Neural progenitor cell (in vitro differentiated cells): ENCODE data around the gene HIVEP1. TPM values are rescaled to one million over a fixed set of nuclear protein-coding genes. Genes with fewer than 3 reads are reported as not detected.

Source experiments
- DNase-seq: peaks from one replicate; pipeline ENCODE4 v3.0.0-alpha.2; 2016; ENCODE audit warnings: low spot score
- H2AFZ ChIP-seq: fragments of 200-600 bp; sonication (generic); replicated peaks from 2 replicates; pipeline ENCODE4 v1.6.1; 2016; ENCODE audit warnings: antibody characterized with exemption
- H3F3A ChIP-seq: fragments of 200-600 bp; sonication (generic); 2 replicates; pipeline ENCODE4 v1.6.1; 2016; ENCODE audit warnings: antibody characterized with exemption, low read depth
- H3K27ac ChIP-seq: fragments of 200-600 bp; sonication (generic); 2 replicates; pipeline ENCODE4 v1.5.1; 2016; ENCODE audit warnings: mild to moderate bottlenecking
- H3K27me3 ChIP-seq: fragments of 200-600 bp; sonication (generic); 2 replicates; pipeline ENCODE4 v1.6.1; 2016; ENCODE audit warnings: mild to moderate bottlenecking, moderate library complexity
- H3K36me3 ChIP-seq: fragments of 200-600 bp; sonication (generic); 2 replicates; pipeline ENCODE4 v1.5.1; 2016
- H3K4me1 ChIP-seq: fragments of 200-600 bp; sonication (generic); 2 replicates; pipeline ENCODE4 v1.6.1; 2016; ENCODE audit warnings: mixed run types
- H3K4me2 ChIP-seq: fragments of 200-600 bp; sonication (generic); 2 replicates; pipeline ENCODE4 v1.6.1; 2016
- H3K4me3 ChIP-seq: fragments of 200-600 bp; sonication (generic); 2 replicates; pipeline ENCODE4 v1.5.1; 2016
- H3K79me2 ChIP-seq: fragments of 200-600 bp; sonication (generic); 2 replicates; pipeline ENCODE4 v1.6.1; 2016; ENCODE audit warnings: low read depth
- H3K9ac ChIP-seq: fragments of 200-600 bp; sonication (generic); 2 replicates; pipeline ENCODE4 v1.6.1; 2016
- H3K9me3 ChIP-seq: fragments of 200-600 bp; sonication (generic); 2 replicates; pipeline ENCODE4 v1.5.1; 2016; ENCODE audit warnings: low read depth
- H4K20me1 ChIP-seq: fragments of 200-600 bp; sonication (generic); 2 replicates; pipeline ENCODE4 v1.6.1; 2016; ENCODE audit warnings: low read depth
- H3K27ac Mint-ChIP-seq: 3 replicates; pipeline ENCODE4 v1.8.0; 2021; ENCODE audit warnings: mixed read lengths
- H3K27me3 Mint-ChIP-seq: 2 replicates; pipeline ENCODE4 v1.8.0; 2022; ENCODE audit warnings: low read depth, mild to moderate bottlenecking, inconsistent platforms, moderate library complexity, mixed read lengths; ENCODE audit not compliant: insufficient read depth
- H3K36me3 Mint-ChIP-seq: 3 replicates; pipeline ENCODE4 v1.8.0; 2021; ENCODE audit warnings: mixed read lengths
- H3K4me1 Mint-ChIP-seq: 3 replicates; pipeline ENCODE4 v1.8.0; 2021; ENCODE audit warnings: mixed read lengths
- H3K4me3 Mint-ChIP-seq: 3 replicates; pipeline ENCODE4 v1.8.0; 2021; ENCODE audit warnings: mild to moderate bottlenecking, moderate library complexity, mixed read lengths
- H3K9me3 Mint-ChIP-seq: 3 replicates; pipeline ENCODE4 v1.8.0; 2020; ENCODE audit warnings: mixed read lengths
- EZH2 ChIP-seq: fragments of 200-600 bp; sonication (generic); IDR thresholded peaks from 2 replicates; pipeline ENCODE4 v1.6.1; 2017; ENCODE audit warnings: antibody characterized with exemption, mild to moderate bottlenecking, moderate library complexity
- EZH2phosphoT487 ChIP-seq: fragments of 200-600 bp; sonication (generic); IDR thresholded peaks from 2 replicates; pipeline ENCODE4 v1.6.1; 2017; ENCODE audit warnings: antibody characterized with exemption
- total RNA-seq: library from RNA; depleted of rRNA; stranded (reverse); fragments of >200 nt; gene quantifications from 2 replicates; pipeline ENCODE4 v1.2.3, GENCODE V29; 2015; ENCODE audit warnings: low replicate concordance
- TF ChIP-seq, protein P1 (sequence below): fragments of 200-600 bp; sonication (generic); IDR thresholded peaks from 2 replicates; pipeline ENCODE4 v1.5.1; 2017; ENCODE audit warnings: antibody characterized with exemption, mild to moderate bottlenecking

The HIVEP1 gene
- total RNA-seq, 1 donor from 2014 or later = 23.3 TPM

DNA sequence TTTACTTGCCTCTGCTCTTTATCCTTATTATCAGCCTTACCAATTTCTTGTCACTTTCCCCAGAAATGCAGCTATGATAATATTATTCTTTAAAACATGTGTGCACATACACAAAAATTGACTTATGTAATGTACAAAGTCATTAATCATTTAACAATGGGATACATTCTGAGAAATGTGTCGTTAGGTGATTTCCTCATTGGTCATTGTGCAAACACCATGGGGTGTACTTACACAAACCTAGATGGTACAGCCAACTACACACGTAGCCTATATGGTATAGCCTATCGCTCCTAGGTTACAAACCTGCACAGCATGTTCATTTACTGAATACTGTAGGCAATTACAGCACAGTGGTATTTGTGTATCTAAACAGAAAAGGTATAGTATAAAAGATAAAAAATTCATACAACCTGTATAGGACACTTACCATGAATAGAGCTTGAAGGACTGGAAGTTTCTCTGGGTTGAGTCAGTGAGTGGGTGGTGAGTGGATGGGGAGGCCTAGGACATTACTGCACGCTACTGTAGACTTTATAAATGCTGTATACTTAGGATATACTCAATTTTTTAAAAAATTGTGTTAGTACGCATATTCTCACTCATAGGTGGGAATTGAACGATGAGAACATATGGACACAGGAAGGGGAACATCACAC, 56.9 kb downstream of the HIVEP1 start:
- H3K9ac ChIP-seq = no peak overlapping the region
- no peaks in the 10 kb centered on the region for H3K27me3 Mint-ChIP-seq
- H3K4me1 Mint-ChIP-seq = peaks cover 5% of the 10 kb centered on the region
- H3K9me3 ChIP-seq = no peaks in the 10 kb centered on the region
- no peak for DNase-seq
- no peaks in the 10 kb centered on the region for H3K36me3 ChIP-seq
- no peak overlapping the region for H2AFZ ChIP-seq
- no peak overlapping the region for H3K27ac Mint-ChIP-seq
- no peaks in the 10 kb centered on the region for H3F3A ChIP-seq
- no peak overlapping the region for H3K27ac ChIP-seq
- H3K4me3 ChIP-seq = no peak overlapping the region
- H4K20me1 ChIP-seq = peaks cover 4% of the 10 kb centered on the region
- no peaks in the 10 kb centered on the region for H3K4me1 ChIP-seq
- H3K79me2 ChIP-seq = peaks cover 72% of the 10 kb centered on the region
- H3K9me3 Mint-ChIP-seq = peaks cover 4% of the 10 kb centered on the region
- no peaks in the 10 kb centered on the region for H3K27me3 ChIP-seq
- no peak overlapping the region for H3K4me2 ChIP-seq
- TF ChIP-seq, protein P1, sequence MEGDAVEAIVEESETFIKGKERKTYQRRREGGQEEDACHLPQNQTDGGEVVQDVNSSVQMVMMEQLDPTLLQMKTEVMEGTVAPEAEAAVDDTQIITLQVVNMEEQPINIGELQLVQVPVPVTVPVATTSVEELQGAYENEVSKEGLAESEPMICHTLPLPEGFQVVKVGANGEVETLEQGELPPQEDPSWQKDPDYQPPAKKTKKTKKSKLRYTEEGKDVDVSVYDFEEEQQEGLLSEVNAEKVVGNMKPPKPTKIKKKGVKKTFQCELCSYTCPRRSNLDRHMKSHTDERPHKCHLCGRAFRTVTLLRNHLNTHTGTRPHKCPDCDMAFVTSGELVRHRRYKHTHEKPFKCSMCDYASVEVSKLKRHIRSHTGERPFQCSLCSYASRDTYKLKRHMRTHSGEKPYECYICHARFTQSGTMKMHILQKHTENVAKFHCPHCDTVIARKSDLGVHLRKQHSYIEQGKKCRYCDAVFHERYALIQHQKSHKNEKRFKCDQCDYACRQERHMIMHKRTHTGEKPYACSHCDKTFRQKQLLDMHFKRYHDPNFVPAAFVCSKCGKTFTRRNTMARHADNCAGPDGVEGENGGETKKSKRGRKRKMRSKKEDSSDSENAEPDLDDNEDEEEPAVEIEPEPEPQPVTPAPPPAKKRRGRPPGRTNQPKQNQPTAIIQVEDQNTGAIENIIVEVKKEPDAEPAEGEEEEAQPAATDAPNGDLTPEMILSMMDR = no peak
- no peak for TF ChIP-seq EZH2
- no peak for TF ChIP-seq EZH2phosphoT487
- H3K36me3 Mint-ChIP-seq = peaks cover 6% of the 10 kb centered on the region
- H3K4me3 Mint-ChIP-seq = no peak overlapping the region

DNA sequence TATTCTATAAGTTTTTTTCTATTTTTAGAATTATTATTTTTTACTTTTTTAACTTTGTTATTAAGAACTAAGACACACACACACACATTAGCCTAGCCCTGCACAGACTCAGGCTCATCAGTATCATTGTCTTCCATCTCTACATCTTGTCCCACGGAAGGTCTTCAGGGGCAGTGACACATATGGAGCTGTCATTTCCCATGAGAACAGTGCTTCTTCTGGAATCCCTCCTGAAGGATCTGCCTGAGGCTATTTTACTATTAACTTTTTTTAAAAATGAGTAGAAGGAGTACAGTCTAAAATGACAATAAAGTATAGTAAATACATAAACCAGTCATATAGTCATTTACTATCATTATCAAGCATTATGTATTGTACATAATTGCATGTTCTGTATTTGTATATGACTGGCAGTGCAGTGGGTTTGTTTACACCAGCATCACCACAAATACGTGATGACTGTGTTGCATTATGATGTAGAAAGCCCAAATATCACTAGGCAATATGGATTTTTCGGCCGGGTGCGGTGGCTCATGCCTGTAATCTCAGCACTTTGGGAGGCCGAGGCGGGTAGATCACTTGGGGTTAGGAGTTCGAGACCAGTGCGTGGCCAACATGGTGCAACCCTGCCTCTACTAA, 57.9 kb downstream of the HIVEP1 start:
- H4K20me1 ChIP-seq = peaks cover 8% of the 10 kb centered on the region
- no peak overlapping the region for H3K27ac ChIP-seq
- no peaks in the 10 kb centered on the region for H3F3A ChIP-seq
- peaks cover 6% of the 10 kb centered on the region for H3K4me1 Mint-ChIP-seq
- H3K4me1 ChIP-seq = no peaks in the 10 kb centered on the region
- H3K27me3 ChIP-seq = no peaks in the 10 kb centered on the region
- H3K4me3 ChIP-seq = no peak overlapping the region
- H2AFZ ChIP-seq = no peak overlapping the region
- no peak for DNase-seq
- no peaks in the 10 kb centered on the region for H3K9me3 ChIP-seq
- no peak overlapping the region for H3K4me3 Mint-ChIP-seq
- H3K36me3 Mint-ChIP-seq = peaks cover 6% of the 10 kb centered on the region
- no peak overlapping the region for H3K27ac Mint-ChIP-seq
- H3K36me3 ChIP-seq = no peaks in the 10 kb centered on the region
- H3K27me3 Mint-ChIP-seq = no peaks in the 10 kb centered on the region
- H3K4me2 ChIP-seq = no peak overlapping the region
- TF ChIP-seq EZH2 = no peak
- TF ChIP-seq, protein P1 = no peak
- no peak for TF ChIP-seq EZH2phosphoT487
- no peak overlapping the region for H3K9ac ChIP-seq
- H3K9me3 Mint-ChIP-seq = peaks cover 4% of the 10 kb centered on the region
- peaks cover 65% of the 10 kb centered on the region for H3K79me2 ChIP-seq

DNA sequence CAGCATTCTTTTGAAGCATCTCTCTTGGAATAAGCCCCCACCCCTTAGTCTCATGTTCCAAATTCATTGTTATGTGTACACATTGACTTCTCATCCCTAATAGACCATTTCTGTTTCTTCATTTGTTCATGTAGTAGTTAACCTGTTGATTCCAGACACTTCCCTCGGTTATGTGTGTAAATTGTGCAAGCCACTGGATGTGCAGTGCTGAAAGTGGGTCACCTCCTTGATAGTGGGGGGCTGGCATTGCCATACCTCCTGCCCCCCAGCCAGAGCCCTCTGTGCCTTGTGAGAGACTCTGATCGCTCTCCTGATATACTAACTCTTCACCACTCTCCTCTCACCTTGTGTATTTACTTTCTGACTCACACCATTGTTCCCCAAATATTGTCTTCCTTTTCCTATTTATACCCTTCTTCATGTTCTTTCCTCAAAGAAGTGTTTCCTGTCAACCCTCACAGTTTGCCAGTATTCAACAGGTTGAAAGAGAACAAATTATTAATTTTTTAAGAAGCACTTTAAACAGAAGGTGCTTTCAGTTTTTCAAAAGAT, 59.0 kb downstream of the HIVEP1 start:
- no peaks in the 10 kb centered on the region for H3F3A ChIP-seq
- H3K4me1 Mint-ChIP-seq = peaks cover 4% of the 10 kb centered on the region
- no peaks in the 10 kb centered on the region for H3K36me3 ChIP-seq
- no peaks in the 10 kb centered on the region for H3K9me3 ChIP-seq
- no peak overlapping the region for H3K4me2 ChIP-seq
- H3K4me1 ChIP-seq = no peaks in the 10 kb centered on the region
- TF ChIP-seq, protein P1 = no peak
- peaks cover 71% of the 10 kb centered on the region for H3K79me2 ChIP-seq
- H3K36me3 Mint-ChIP-seq = peaks cover 6% of the 10 kb centered on the region
- no peak overlapping the region for H3K27ac Mint-ChIP-seq
- peaks cover 11% of the 10 kb centered on the region for H4K20me1 ChIP-seq
- no peak for DNase-seq
- H3K9ac ChIP-seq = no peak overlapping the region
- H3K4me3 Mint-ChIP-seq = peak overlapping the region; percentile 36
- no peak overlapping the region for H2AFZ ChIP-seq
- H3K27ac ChIP-seq = no peak overlapping the region
- peaks cover 4% of the 10 kb centered on the region for H3K9me3 Mint-ChIP-seq
- H3K27me3 Mint-ChIP-seq = no peaks in the 10 kb centered on the region
- no peaks in the 10 kb centered on the region for H3K27me3 ChIP-seq
- no peak overlapping the region for H3K4me3 ChIP-seq
